Measurements from ENCODE around the gene SYF2.
"Not testable (repeated sequence)": the region's sequence is repeated elsewhere in the genome, so short reads cannot be mapped to it uniquely, and the experiment has no call there.

The SYF2 gene

DNA sequence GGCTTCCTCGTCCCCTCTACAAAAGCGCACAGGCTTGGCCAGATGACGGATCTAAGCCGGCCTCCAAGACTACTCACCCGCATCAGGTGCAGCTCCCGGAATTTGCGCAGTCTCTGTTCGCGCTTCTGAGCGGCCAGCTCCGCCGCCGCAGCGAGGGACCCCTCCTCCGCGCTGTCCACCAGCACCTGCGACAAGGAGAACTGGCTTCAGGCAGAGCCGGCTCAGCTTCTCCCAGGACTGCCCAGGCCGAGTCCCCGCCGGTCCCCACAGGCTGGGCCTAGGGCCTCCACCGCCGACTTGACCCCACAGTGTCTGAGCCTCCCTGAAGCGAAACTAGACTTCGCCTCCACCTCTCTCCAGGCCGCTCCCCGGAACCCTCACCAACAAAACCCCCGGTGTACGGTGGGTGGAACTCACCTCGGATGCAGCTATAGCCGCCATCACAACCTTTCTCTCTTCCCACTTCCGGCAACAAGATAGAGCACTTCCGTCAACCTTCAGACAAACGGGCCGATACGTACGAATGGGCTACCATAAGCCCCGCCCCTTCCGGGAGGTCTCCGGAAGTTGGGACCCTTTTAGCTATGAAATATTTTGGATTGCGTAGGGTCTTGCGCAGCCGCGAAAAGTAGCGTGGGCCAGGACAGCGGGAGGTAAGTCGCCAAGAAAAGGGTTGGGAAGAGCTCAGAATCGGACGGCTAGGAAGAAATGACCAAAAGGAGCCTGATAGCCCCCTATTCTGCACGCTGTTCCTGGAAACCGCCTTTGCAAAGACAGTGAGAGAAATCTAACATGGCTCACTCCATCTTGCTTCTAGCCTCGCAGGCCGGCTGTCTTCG, at the start of gene SYF2:
Gene SYF2, minus strand, starts transcription at position 476 of the 839 bp plus-strand sequence. Its CDS starts 35 bp downstream, at position 441.
- peak within 1 kb of the TSS; percentile 85 for H3K4me3 ChIP-seq (ENCODE audit: low read length)
- TF ChIP-seq ZNF274 (IDR thresholded peaks at IDR 0.05; ENCODE audit: low read depth, low read length), result no peak

- not testable (repeated sequence) for H3K4me3 ChIP-seq (ENCODE audit: low read length)
Measured at GRCh38 chr1:25279693-25280111, 47.4 kb upstream of the SYF2 start.

- H3K4me3 ChIP-seq (ENCODE audit: low read length), result not testable (repeated sequence)
Measured at GRCh38 chr1:25278790-25279189, 46.5 kb upstream of the SYF2 start.

DNA sequence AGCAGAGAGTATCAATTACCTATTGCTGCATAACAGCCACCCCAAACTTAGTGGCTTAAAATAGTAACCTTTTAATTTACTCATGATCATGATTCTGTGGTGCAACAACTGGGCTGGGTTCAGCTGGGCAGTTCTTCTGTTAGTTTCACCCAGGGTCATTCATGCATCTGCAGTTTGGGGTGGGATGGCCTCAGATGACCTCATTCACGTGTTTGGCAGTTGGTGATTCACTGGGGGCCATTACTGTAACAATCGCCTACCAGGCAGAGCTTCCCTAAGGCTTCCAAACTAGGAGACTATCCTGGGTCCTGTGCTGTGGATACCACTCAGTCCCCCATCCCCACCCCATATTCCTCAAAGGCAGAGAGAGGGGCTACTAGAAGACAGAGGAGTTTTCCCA, 46.1 kb upstream of the SYF2 start:
- H3K4me3 ChIP-seq (ENCODE audit: low read length), result not testable (repeated sequence)

GRCh38 chr1:25277295-25277694, 45.0 kb upstream of the SYF2 start:
- not testable (repeated sequence) for H3K4me3 ChIP-seq (ENCODE audit: low read length)

- not testable (repeated sequence) for H3K4me3 ChIP-seq (ENCODE audit: low read length)
Measured at GRCh38 chr1:25275648-25276047, 43.3 kb upstream of the SYF2 start.

GRCh38 chr1:25272238-25272637, 39.9 kb upstream of the SYF2 start, which contains the start of gene RHD:
TSS of gene RHD (plus strand) at chr1:25272509. CDS start at chr1:25272548, 39 bp downstream.
- H3K4me3 ChIP-seq (ENCODE audit: low read length), result not testable (repeated sequence)

DNA sequence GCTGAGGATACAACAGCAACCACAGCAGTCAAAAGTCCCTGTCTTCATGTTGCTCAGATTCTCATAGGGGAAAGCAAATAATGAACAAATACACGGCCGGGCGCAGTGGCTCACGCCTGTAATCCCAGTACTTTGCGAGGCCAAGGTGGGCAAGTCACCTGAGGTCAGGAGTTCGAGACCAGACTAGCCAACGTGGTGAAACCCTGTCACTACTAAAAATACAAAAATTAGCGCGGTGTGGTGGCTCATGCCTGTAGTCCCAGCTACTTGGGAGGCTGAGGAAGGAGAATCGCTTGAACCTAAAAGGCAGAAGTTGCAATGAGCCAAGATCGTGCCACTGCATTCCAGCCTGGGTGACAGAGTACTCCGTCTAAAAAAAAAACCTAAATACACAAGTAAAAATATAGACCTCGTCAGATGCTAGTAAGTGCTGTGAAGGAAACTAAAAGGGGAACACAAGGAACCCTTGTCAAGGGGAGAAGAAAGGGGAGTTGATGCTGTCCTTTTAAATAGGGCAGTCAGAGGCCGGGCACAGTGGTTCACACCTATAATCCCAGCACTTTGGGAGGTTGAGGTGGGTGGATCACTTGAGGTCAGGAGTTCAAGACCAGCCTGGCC, 36.0 kb upstream of the SYF2 start:
- peak overlapping the region; percentile 56; the same call in 1 of the 2 replicates for H3K4me3 ChIP-seq (ENCODE audit: low read length)

DNA sequence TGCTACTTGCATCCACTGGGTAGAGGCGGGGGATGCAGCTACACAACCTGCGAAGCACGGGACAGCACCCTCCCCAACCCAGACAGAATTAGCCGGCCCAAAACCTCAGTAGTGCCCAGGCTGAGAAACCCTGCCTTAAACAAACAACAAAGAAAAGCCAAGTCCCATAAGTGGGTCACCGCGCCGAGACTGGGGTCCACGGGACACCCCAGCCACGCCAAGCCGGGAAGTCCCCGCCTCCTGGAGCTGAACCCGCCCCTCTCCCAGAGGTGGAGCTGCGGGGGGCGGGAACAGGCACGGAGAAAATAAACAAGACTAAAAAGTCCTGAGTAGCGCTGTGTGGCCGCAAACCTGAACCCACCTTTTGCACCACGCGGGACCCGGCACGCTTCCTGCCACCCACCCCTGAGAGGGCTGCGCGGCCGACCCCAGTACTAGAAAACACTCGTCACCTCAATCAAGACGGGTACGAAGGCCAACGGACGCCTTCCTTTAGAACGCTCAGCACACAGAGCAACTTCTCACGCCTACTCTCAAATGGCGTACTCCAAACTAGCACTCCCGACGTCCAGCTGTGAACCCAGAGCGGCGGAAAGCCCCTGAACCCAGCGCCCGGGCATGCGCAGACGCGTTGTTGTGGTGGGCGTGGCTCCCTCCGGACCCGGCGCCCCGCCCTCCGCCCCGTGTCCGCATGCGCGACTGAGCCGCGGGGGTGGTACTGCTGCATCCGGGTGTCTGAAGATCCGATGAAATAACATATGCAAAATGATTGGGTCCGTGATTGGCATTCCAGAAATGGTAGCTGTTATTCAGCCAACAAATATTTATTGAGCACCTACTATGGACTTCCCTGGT, 35.2 kb upstream of the SYF2 start:
- H3K4me3 ChIP-seq (ENCODE audit: low read length), result peak overlapping the region; percentile 75; the same call in 1 of the 2 replicates

GRCh38 chr1:25266554-25267287, 34.4 kb upstream of the SYF2 start:
- peak overlapping the region; percentile 87 for H3K4me3 ChIP-seq (ENCODE audit: low read length)

- not testable (repeated sequence) for H3K4me3 ChIP-seq (ENCODE audit: low read length)
Measured at GRCh38 chr1:25260336-25260735, 28.0 kb upstream of the SYF2 start.

GRCh38 chr1:25259813-25260212, 27.5 kb upstream of the SYF2 start:
- not testable (repeated sequence) for H3K4me3 ChIP-seq (ENCODE audit: low read length)

DNA sequence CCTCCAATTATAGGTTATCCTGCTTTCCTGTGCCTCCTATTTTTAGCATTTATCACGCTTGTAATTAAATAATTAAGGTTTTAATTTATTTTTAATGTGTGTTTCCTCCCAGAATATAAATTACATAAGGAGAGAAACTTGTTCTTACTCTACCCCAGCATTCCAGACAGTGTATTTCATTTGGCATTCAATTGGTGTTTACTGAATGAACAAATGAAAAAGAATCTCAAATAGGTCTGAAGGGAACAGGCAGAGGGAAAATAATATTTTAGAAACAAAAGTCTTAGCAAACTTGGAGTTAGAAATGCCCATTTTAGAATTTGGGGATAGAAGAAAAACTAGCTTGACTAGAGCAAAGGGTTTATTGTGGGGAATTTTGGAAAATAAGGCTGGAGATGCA, 24.9 kb upstream of the SYF2 start:
- TF ChIP-seq ZNF274 (IDR thresholded peaks at IDR 0.05; ENCODE audit: low read depth, low read length), result no peak
- no peak overlapping the region for H3K4me3 ChIP-seq (ENCODE audit: low read length)

GRCh38 chr1:25256578-25256965, 24.3 kb upstream of the SYF2 start:
- no peak for TF ChIP-seq ZNF274 (IDR thresholded peaks at IDR 0.05; ENCODE audit: low read depth, low read length)
- no peak overlapping the region for H3K4me3 ChIP-seq (ENCODE audit: low read length)

Data from GM08714 (cell line).